Upper lobe of left lung (tissue), 6 donors: ENCODE data around the gene CAMTA2. TPM values are rescaled to one million over a fixed set of nuclear protein-coding genes. Genes with fewer than 3 reads are reported as not detected.
A peak's percentile ranks its signal among the peaks of the same experiment; 100 is the strongest.

Source experiments
- ATAC-seq, 2 donors: fragments of 200-7000 bp; cut with Tn5 transposase; one replicate each; pipeline ENCODE4 v1.9.1; 2022; ENCODE audit warnings: mild to moderate bottlenecking in 2 of 2, moderate library complexity in 2 of 2; ENCODE audit not compliant: low FRiP score in 2 of 2
- DNase-seq, 2 donors: peaks; one replicate each; pipeline ENCODE4 v3.0.0-alpha.2; 2019 to 2020
- H3K27ac ChIP-seq, 4 donors: fragments of 200-600 bp; sonication (generic); one replicate each; pipeline ENCODE4 v1.5.1; 2016 to 2019
- H3K27me3 ChIP-seq, 4 donors: fragments of 200-600 bp; sonication (generic); one replicate each; pipeline ENCODE4 v1.5.1; 2017 to 2019
- H3K36me3 ChIP-seq, 4 donors: fragments of 200-600 bp; sonication (generic); one replicate each; pipeline ENCODE4 v1.5.1; 2016 to 2019
- H3K4me1 ChIP-seq, 4 donors: fragments of 200-600 bp; sonication (generic); one replicate each; pipeline ENCODE4 v1.5.1; 2018 to 2019
- H3K4me3 ChIP-seq, 4 donors: fragments of 200-600 bp; sonication (generic); one replicate each; pipeline ENCODE4 v1.5.1; 2017 to 2019; ENCODE audit warnings: mild to moderate bottlenecking in 2 of 4, moderate library complexity in 1 of 4
- H3K9me3 ChIP-seq, 4 donors: fragments of 200-600 bp; sonication (generic); one replicate each; pipeline ENCODE4 v1.5.1; 2018 to 2019
- EP300 ChIP-seq, 4 donors: sonication (generic); formaldehyde crosslinking; IDR thresholded peaks; one replicate each; pipeline ENCODE4 v1.5.1; 2017; ENCODE audit warnings: antibody characterized with exemption in 4 of 4, control low read depth in 2 of 4
- POLR2A ChIP-seq, 4 donors: fragments of 450-650 bp; IDR thresholded peaks; one replicate each; pipeline ENCODE4 v1.5.1; 2016 to 2017; ENCODE audit warnings: antibody characterized with exemption in 4 of 4, mild to moderate bottlenecking in 2 of 4
- POLR2AphosphoS5 ChIP-seq, 2 donors: sonication (generic); formaldehyde crosslinking; IDR thresholded peaks; one replicate each; pipeline ENCODE4 v1.5.1; 2017; ENCODE audit warnings: antibody characterized with exemption in 2 of 2
- WGBS, 2 donors: methylation state at CpG; one replicate each; pipeline ENCODE4 v1.1.5; 2017 to 2018; 5-methylcytosine and 5-hydroxymethylcytosine counted together
- total RNA-seq, 6 donors: library from RNA; depleted of rRNA in 4 of 6; stranded (reverse); fragments of >200 nt in 4 of 6; gene quantifications; one replicate each; pipeline versions ENCODE4 v1.1.0 to v1.2.1, GENCODE V29; 2016 to 2021
- TF ChIP-seq, protein P1 (sequence below), 6 experiments: fragments of 450-650 bp in 4 of 6; fragments of 200-600 bp in 2 of 6; sonication (generic) in 2 of 6; IDR thresholded peaks; one replicate each; pipeline ENCODE4 v1.5.1; 2016 to 2019; ENCODE audit warnings: antibody characterized with exemption in 6 of 6
- donor health status: DM: no; HTN: no; CAD: no; lungs with moderate emphysema.
- donor health status: DM: no; HTN: yes; CAD: no; lungs with severe emphysema.

The CAMTA2 gene
- total RNA-seq, 6 donors from 2014 or later, result 27.1 to 162 (median 50.8) TPM

DNA sequence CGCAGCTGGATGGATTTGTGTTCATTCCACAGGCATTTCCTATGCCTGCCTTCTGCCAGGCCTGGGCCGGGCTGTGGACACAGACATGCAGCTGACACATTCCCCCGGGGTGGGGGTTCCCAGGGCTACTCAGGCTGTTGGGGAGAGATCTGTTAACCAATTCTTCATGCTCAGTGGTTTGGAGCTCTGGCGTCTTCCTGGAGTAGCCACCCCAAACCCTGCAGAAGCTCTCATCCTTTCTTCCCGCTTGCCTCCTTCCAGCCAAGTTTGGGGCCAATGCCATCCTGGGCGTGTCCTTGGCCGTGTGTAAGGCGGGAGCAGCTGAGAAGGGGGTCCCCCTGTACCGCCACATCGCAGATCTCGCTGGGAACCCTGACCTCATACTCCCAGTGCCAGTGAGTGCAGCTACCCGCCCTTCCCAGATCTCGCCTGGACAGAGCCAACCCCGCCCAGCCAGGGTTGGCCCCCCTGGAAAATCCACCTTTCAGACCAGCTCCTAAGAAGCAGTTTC, 34.0 kb downstream of the CAMTA2 start:
- ATAC-seq (no peak), DNase-seq (no peak)
- H3K27ac ChIP-seq, result peak overlapping the region in 2 of 4 donors; percentile 19 to 35
- WGBS, 2 donors, result 67 to 81% methylated on average over 3 to 13 of the region's 14 CpGs
- H3K36me3 ChIP-seq, result peaks cover 0 to 6% (median 2%) of the 10 kb centered on the region in 4 donors
- no peaks in the 10 kb centered on the region for H3K9me3 ChIP-seq
- no peak overlapping the region for H3K4me3 ChIP-seq
- peaks cover 9 to 21% (median 15%) of the 10 kb centered on the region in 4 donors for H3K4me1 ChIP-seq
- TF ChIP-seq, protein P1, sequence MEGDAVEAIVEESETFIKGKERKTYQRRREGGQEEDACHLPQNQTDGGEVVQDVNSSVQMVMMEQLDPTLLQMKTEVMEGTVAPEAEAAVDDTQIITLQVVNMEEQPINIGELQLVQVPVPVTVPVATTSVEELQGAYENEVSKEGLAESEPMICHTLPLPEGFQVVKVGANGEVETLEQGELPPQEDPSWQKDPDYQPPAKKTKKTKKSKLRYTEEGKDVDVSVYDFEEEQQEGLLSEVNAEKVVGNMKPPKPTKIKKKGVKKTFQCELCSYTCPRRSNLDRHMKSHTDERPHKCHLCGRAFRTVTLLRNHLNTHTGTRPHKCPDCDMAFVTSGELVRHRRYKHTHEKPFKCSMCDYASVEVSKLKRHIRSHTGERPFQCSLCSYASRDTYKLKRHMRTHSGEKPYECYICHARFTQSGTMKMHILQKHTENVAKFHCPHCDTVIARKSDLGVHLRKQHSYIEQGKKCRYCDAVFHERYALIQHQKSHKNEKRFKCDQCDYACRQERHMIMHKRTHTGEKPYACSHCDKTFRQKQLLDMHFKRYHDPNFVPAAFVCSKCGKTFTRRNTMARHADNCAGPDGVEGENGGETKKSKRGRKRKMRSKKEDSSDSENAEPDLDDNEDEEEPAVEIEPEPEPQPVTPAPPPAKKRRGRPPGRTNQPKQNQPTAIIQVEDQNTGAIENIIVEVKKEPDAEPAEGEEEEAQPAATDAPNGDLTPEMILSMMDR (IDR thresholded peaks at IDR 0.05), result no peak
- TF ChIP-seq POLR2AphosphoS5 (IDR thresholded peaks at IDR 0.05) (no peak), POLR2A (IDR thresholded peaks at IDR 0.05) (no peak), EP300 (IDR thresholded peaks at IDR 0.05) (no peak)
- H3K27me3 ChIP-seq, result no peaks in the 10 kb centered on the region

GRCh38 chr17:4951486-4951885, 36.0 kb downstream of the CAMTA2 start:
- TF ChIP-seq, protein P1 (IDR thresholded peaks at IDR 0.05), result no peak
- no peak for TF ChIP-seq POLR2AphosphoS5 (IDR thresholded peaks at IDR 0.05)
- no peak for TF ChIP-seq EP300 (IDR thresholded peaks at IDR 0.05)
- no peak for TF ChIP-seq POLR2A (IDR thresholded peaks at IDR 0.05)
- 90 to 100% methylated on average over 2 to 3 of the region's 3 CpGs for WGBS, 2 donors
- H3K4me3 ChIP-seq, result no peak overlapping the region
- peaks cover 15 to 27% (median 21%) of the 10 kb centered on the region in 4 donors for H3K4me1 ChIP-seq
- H3K27me3 ChIP-seq, result no peaks in the 10 kb centered on the region
- no peaks in the 10 kb centered on the region for H3K9me3 ChIP-seq
- H3K27ac ChIP-seq, result peak overlapping the region in 1 of 4 donors; percentile 99
- DNase-seq (no peak), ATAC-seq (no peak)
- peaks cover 0 to under 1% (median 0%) of the 10 kb centered on the region in 4 donors for H3K36me3 ChIP-seq

- Histone ChIP-seq H3K36me3 (peaks cover 0 to 8% (median 5%) of the 10 kb centered on the region in 4 donors), H3K27ac (peak within 1 kb of the TSS; percentile 97 to 100 (median 98)), H3K9me3 (no peaks in the 10 kb centered on the region), H3K4me3 (peak within 1 kb of the TSS; percentile 49 to 100 (median 96)), H3K4me1 (peaks cover 22 to 34% (median 28%) of the 10 kb centered on the region in 4 donors), H3K27me3 (no peaks in the 10 kb centered on the region)
- no peak for DNase-seq
- WGBS, 2 donors, result 32 to 37% methylated on average over 7 of the region's 7 CpGs
- ATAC-seq, result no peak
- TF ChIP-seq, protein P1 (IDR thresholded peaks at IDR 0.05), result no peak
- TF ChIP-seq POLR2AphosphoS5 (IDR thresholded peaks at IDR 0.05) (no peak), POLR2A (IDR thresholded peaks at IDR 0.05) (no peak), EP300 (IDR thresholded peaks at IDR 0.05) (no peak)
These were observed 36.7 kb downstream of the CAMTA2 start, which contains the start of gene ENO3 for GRCh38 chr17:4950746-4951204. Gene ENO3, plus strand, starts transcription at chr17:4951119. Its CDS starts 711 bp downstream, at chr17:4951830.

DNA sequence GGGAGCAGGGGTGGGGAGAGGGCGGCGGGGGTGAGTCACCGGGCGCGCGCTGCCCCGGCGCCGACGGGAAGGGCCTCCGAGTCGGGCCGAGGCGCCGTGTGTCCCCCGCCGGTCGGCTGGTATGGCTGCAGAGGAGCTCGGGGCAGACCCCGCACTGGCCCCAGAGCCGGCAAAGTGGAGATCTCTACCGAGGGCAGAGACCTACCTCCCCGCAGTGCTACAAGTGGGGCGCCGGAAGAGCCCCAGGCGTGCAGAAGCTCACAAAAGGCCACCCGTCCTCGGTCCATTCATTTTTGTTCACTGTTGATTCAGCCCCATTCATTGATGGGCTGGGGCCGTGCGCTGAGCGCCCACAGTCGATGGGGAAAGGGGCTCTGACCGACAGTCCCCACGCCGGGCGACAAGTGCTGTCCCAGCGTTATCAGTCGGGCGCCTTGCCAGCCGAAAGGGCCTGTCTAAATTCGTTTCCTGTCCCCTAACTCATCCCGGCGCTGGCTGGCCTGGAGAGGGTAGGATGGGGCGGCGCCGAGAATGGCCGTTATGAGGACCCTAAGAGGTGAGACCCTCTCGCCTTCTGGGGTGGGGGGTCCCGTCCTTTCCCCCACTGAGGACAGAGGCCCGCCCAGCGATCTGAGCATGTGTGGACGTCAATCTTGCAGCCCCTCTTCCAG, 37.3 kb downstream of the CAMTA2 start:
- ATAC-seq, result peak; percentile 19 to 58
- no peaks in the 10 kb centered on the region for H3K9me3 ChIP-seq

More for the DNA sequence above, 37.3 kb downstream of the CAMTA2 start:
- Histone ChIP-seq H3K4me1 (peaks cover 27 to 39% (median 34%) of the 10 kb centered on the region in 4 donors), H3K27ac (peak overlapping the region; percentile 97 to 100 (median 98)), H3K4me3 (peak overlapping the region; percentile 49 to 100 (median 96)), H3K36me3 (peaks cover 0 to 13% (median 10%) of the 10 kb centered on the region in 4 donors), H3K27me3 (no peaks in the 10 kb centered on the region)
- WGBS, 2 donors, result 3 to 17% methylated on average over 7 to 38 of the region's 52 CpGs
- peak; percentile 59 to 93 for DNase-seq
- no peak for TF ChIP-seq POLR2AphosphoS5 (IDR thresholded peaks at IDR 0.05)
- no peak for TF ChIP-seq POLR2A (IDR thresholded peaks at IDR 0.05)
- no peak for TF ChIP-seq EP300 (IDR thresholded peaks at IDR 0.05)
- TF ChIP-seq, protein P1 (IDR thresholded peaks at IDR 0.05), result no peak
